Hair follicle dermal papilla cell (primary cell): ENCODE measurements around the gene TBR1. TPM values are rescaled to one million over a fixed set of nuclear protein-coding genes. Genes with fewer than 3 reads are reported as not detected.

Source experiments
- small RNA-seq: library from RNA; depleted of rRNA; stranded (forward); fragments of <200 nt; gene quantifications from one replicate; pipeline ENCODE3, GENCODE V24; 2012
- total RNA-seq: library from RNA; depleted of rRNA; stranded (reverse); fragments of >200 nt; gene quantifications from 2 replicates; pipeline ENCODE4 v1.2.3, GENCODE V29; 2012

Gene TBR1
- total RNA-seq = under 0.01 TPM in 1 of 2 replicates, not detected in the other

DNA sequence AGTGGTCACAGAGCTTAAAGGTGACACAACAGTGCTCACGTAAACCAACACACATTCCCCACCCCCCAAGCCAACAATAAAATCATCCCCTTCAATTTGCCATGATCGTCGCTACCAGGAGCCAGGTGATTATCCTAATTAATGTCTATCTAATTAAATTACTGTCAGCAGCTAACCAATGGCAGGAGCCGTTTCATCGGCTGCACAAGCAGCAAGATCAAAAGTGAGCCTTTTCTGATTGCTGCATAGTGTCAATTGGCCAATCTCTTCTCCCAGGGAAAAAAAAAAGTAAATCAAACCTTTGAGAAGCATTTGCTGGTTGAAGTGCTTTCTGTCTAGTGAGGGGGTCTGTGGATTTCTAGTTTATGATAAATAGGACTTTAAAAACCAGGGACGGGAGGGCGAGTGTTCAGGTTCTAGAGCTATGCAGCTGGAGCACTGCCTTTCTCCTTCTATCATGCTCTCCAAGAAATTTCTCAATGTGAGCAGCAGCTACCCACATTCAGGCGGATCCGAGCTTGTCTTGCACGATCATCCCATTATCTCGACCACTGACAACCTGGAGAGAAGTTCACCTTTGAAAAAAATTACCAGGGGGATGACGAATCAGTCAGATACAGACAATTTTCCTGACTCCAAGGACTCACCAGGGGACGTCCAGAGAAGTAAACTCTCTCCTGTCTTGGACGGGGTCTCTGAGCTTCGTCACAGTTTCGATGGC is at the start of gene TBR1:
Gene TBR1 (plus strand): TSS at position 311 of the 721 bp plus-strand sequence. CDS start 114 bp downstream, at position 425.

Small RNAs within 50 kb of the gene (small RNA-seq; reads per million reads assigned to genes)
- not detected for gene RNA5SP108

Other genes with a start within 250 kb of the TBR1 start
- 48.7 and 53.8 TPM in 2 replicates for gene PSMD14, start 107.9 kb upstream of the TBR1 start, total RNA-seq
- gene SLC4A10, start 208.1 kb downstream of the TBR1 start, total RNA-seq = under 0.01 TPM in 1 of 2 replicates, not detected in the other